Activated CD4-positive, CD25-positive, alpha-beta regulatory T cell treated with anti-CD3 and anti-CD28 coated beads, Interleukin-2, amount 50 U/mL, for 16 hours (primary cell): ENCODE results near the gene OXER1.

Experiments used
- DNase-seq: peaks from one replicate; pipeline ENCODE4 v3.0.0-alpha.2; 2020; ENCODE audit warnings: low read depth, low spot score

OXER1 gene

DNA sequence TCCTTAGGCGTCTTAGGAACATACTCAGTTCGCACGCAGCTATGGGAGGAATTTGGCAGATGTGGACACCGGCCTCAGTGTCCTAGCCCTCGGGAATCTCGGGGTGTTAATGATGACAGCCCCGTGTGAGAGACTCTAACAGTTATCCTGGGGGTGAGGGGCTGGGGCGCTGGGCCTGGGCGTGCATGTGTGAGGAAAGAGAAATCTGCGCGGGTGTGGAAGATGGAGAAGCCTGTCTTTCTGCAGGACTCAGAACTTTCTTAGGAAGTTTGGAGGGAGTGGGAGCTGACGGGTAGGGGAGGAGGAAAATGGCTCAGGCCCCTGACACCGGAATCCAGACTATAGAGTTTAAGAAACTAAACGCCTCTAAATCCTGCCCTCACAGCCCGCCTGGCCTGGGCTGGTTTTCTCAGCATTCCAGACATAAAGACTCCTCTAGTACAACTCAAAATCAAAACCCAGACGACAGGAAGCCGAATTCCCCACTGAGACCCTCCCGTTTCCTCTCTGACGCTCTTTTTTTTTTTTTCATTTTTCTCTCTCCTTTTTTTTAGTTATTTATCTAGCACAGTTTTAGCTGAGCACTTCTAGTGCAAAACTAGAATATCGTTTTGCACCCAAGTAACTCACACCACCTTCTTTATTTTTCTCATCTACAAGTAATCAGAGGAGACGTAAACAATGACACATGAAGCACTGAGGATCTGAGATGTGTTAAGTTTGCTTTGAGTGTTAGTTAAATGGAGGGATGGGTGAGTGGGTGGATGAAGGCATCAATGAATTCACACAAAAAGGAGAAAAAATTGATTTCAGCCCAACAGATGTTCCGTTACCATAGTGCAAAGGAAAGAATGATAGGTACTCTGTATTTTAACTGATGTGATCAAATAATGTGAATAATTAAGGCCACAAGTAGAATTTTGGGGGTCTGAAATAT lies 29.7 kb upstream of the OXER1 start:
- no peak for DNase-seq

DNA sequence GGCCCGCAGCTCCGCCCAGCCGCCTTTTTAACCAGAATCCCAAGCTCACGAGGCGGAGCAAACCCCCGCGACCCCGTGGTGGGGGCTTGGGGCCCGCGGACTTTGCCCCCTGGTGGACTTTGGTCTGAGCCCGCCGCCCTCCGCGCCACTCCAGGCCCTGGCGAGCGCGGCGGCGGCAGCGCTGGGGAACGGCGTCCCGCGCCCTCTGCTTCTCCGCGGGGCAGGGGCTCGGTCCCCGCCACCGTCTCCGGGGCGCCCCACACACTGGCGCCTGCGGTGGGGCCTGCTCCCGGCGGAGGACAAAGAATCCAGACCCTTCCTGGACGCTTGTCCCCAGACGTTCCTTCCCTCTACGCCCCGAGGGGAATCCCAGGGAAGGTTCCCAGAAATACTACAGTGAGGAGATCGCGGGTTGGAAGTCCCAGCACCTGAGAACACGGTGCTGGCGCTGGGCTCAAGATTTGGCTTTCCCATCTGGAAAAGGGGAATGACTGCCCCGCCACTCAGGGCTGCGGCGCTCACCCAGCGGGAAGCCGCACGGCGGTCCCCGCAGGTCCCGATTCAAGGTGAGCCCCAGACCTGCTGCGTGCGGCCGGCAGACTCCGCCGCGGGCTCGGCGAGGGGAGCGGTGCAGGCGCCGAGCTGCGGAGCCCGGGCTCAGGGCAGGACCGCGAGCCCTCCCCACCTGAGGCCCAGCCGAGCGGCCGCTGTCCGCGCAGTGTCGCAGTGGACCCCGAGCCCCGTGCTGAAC lies 28.8 kb upstream of the OXER1 start, which contains the start of gene HAAO:
Gene HAAO (minus strand): TSS at position 1 of the 751 bp plus-strand sequence. CDS start 47 bp downstream, outside the sequence.
- DNase-seq, result no peak

DNA sequence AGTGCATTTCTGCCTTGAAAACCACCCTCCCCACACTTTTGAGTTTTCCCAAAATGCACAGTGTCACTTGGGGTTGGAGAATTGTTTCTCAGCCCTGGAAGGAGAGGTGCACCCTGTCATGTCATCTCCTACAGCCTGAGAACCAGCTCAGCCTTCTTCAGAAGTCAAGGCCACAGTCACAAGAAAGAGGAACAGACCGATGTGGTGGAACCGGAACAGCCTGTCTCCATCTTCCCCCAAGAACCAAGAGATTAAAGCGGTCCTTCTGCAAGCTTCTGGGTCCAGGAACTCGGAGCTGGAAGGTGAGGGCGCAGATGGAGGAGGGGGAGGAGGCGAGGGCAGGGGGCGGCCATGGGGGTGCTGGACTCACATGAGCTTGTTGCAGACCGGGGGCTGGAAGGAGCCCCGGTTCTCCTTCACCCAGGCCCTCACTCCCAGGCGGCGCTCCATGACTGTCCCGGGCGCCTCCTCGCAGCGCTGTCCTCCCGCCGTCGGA lies 28.2 kb upstream of the OXER1 start:
- no peak for DNase-seq

GRCh38 chr2:42791606-42792005 lies 27.7 kb upstream of the OXER1 start:
- DNase-seq, result no peak

GRCh38 chr2:42789751-42790150 lies 25.8 kb upstream of the OXER1 start:
- no peak for DNase-seq

DNA sequence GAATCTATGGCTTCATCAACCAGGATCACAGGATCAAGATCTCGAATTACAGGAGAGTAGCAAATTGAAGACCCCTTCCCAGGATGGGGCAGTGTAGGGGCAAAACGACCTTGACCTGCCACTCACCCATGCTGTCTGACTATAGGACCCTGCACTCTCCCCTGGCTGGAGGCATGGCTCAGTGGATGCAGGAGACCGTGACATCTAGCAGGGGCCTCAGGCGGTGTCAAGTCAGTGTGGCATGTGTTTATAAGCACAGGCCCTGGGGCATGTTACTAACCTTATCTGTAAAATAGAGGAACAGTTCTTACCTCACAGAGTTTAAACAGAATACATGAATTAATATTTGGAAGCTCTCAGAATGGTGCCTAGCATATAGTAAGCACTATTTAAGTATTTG lies 24.9 kb upstream of the OXER1 start:
- DNase-seq, result no peak

DNA sequence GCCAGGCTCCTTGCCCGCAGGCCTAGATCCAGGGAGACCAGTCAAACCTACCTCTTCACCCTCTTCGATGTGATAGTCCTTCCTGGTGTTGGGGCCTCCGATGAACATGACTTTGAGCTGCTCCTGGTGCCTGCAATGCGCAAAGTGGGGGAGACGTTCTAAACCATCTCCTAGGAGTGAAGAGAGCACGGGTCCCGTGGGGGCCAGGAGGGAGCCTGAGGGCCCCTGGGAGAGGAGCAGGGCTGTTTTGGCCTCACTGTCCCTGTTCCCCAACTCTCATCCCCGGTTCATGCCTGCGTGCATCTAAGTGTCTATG lies 24.5 kb upstream of the OXER1 start:
- DNase-seq, result no peak

- no peak for DNase-seq
Observed at GRCh38 chr2:42787788-42788477, 24.0 kb upstream of the OXER1 start.

GRCh38 chr2:42787424-42787787 lies 23.5 kb upstream of the OXER1 start:
- no peak for DNase-seq

- no peak for DNase-seq
Observed at GRCh38 chr2:42786561-42787345, 22.8 kb upstream of the OXER1 start.

DNA sequence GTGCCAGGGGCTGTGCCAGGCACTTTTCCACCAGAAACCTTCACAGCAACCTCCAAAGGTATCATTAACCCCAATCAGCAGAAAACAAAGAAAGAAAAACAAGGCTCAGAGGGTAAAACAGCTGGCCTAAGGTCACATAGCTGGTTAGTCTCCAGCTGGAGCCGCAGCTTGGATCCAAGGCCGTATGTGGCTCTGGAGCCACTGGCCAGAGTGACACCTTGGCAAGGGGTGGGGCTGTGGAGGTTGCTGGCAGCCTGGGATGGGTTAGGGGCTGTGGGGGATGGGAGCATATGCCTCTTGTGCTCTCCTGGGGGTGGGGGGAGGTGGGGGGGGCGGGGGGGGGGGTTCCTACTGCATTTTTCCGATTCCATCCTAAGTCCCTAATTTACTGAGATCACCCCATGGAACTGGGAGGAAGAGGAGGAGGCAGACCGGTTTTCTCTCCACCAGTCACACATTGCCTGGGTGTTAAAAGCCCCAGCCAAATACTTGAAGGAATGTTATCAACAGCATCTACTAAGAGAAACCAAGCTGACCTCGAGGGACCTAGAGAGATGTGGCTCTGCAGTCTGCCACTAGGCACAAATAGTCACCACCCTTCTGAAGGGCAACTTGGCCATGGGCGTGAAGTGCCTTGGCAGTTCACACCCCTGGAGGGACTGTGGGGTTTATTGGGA lies 20.4 kb upstream of the OXER1 start:
- DNase-seq, result no peak

GRCh38 chr2:42783511-42783910 lies 19.6 kb upstream of the OXER1 start:
- no peak for DNase-seq

DNA sequence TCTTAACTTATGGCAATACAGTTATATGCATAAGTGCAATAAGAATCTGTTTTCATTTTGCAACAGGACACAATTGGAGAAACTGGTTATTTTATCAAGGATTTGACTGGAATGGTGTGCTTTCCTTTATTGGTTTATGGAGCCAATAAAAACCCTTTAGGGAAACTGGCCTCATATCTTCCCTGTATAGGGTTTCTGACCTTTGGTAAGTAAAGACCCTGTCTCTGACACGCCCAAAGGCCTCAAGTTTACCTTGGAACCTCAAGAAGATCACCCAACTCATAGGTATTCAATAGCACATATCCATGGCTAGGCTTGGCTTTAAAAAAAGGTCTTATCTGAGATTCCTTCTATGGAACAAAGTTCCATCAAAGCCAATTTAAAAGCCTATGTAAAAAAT lies 17.2 kb upstream of the OXER1 start:
- no peak for DNase-seq

DNA sequence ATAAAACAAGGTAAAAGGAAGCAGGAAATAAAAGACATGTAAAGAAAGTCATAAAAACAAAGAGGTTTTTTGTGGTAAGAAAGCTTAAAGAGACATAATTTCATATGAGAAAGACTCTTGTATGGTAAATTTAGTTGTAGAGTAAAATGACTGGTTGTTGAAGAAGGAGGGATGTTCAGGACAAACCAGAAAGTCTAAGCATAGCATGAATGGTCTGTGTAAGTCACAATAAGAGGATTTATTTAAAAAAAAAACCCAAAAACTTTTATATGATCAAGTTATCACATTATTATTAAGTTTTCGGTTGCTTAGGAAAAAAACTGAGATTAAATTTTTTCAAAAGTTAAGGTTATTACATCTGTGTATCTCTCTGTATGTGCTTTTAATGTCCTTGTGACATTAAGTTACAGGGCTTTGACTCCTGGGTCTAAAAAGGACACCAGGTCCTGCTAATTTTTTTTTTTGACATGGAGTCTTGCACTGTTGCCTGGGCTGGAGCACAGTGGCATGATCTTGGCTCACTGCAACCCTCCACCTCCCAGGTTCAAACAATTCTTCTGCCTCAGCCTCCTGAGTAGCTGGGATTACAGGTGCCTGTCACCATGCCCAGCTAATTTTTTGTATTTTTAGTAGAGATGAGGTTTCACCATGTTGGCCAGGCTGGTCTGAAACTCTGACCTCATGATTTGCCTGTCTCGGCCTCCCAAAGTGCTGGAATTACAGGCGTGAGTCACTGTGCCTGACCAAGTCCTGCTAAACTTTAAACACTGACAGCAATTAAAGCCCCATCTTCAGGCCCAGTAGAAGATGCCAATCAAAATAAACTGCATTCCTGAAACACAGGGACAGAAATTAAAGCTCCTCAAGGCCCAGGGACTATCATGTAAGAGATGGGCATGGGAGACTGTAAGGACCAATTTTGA lies 14.2 kb upstream of the OXER1 start:
- DNase-seq, result no peak

DNA sequence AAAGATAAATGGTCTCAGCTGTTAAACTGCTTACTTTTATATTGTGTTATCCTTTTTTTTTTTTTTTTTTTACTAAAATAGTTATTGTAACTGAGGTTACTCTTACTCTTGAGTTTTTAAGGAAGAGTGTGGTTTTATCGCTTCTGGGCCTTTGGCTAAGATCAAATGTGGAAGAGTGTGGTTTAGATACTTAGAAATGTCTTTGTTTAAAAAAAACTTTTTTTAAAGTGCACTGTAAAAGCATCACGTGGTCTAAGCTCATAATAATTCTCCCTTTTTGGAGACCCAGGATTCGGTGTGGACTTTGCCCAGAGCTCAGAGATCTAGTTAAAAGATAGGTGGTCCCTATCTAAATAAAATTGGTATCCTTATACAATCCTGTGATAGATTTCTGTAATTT lies 11.9 kb upstream of the OXER1 start:
- no peak for DNase-seq

DNA sequence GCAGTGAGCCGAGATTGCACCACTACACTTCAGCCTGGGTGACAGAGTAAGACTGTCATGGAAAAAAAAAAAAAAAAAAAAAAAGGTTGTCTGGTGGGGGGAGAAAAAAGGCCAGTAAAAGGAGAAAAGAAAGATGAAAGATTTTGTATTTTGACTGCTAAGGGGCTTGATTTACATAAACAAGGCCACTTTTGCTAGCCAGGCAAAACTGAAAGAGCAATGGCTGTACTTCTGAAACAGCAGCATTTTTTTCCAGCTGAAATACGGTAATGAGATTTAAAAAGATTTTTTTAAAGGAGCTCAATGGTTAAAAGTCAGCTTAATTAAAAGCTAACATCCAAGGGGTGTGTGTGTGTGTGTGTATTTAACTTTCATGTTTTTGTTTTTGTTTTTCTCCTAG lies 11.3 kb upstream of the OXER1 start:
- no peak for DNase-seq

DNA sequence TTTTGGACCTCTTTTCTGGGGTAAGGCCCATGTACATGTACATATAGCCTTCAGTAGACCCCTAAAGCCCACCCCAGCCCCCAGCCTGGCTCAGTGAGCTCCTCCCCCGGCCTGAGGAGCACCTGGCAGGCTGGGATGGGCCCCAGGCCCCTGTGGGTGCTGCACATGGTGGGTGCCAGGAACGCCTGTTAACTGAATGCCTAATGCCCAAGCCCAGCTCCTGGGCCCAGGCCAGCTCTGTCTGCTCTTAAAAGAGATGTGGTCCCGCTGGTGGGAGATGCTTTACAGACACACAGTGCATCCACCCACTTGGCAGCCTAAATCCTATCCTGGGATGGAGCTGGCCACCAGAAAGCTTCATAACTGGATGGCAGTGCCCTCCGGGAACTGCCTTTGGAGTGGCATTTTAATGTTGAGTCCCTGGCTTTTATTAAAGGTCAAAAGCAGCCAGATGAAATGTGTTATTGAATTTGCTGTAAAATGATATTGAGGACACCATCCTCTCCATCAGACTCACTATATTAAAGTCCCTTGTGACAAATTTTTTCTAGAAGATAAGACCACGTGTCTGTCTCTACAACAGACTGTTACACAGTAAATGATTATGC lies 7.7 kb upstream of the OXER1 start:
- no peak for DNase-seq

GRCh38 chr2:42770288-42771131 lies 6.6 kb upstream of the OXER1 start:
- no peak for DNase-seq
